Heart left ventricle (tissue), 16 donors: ENCODE data around the gene MLLT10. TPM values are rescaled to one million over a fixed set of nuclear protein-coding genes. Genes with fewer than 3 reads are reported as not detected.
"Not testable (repeated sequence)": the region's sequence is repeated elsewhere in the genome, so short reads cannot be mapped to it uniquely, and the experiment has no call there.

Experiments
- ATAC-seq, 4 donors: fragments of 200-7000 bp; cut with Tn5 transposase; one replicate each; pipeline ENCODE4 v1.9.1; 2020 to 2022; ENCODE audit warnings: moderate library complexity in 4 of 4, mild to moderate bottlenecking in 3 of 4, moderate number of reproducible peaks in 1 of 4
- DNase-seq, 5 donors: peaks; one replicate each; pipeline ENCODE4 v3.0.0-alpha.2; 2020
- H3K27ac ChIP-seq, 12 donors: fragments of 200-600 bp; sonication (generic) in 4 of 12; one replicate each; pipeline versions ENCODE4 v1.5.0 to v1.8.0; 2016 to 2022; ENCODE audit warnings: mild to moderate bottlenecking in 2 of 12
- H3K27me3 ChIP-seq, 9 donors: fragments of 200-600 bp; sonication (generic) in 2 of 9; one replicate each; pipeline versions ENCODE4 v1.5.1 to v1.8.0; 2016 to 2022; ENCODE audit warnings: mild to moderate bottlenecking in 3 of 9
- H3K36me3 ChIP-seq, 9 donors: fragments of 200-600 bp; sonication (generic) in 2 of 9; one replicate each; pipeline versions ENCODE4 v1.5.0 to v1.8.0; 2018 to 2022; ENCODE audit warnings: mild to moderate bottlenecking in 2 of 9
- H3K4me1 ChIP-seq, 12 donors: fragments of 200-600 bp; sonication (generic) in 4 of 12; one replicate each; pipeline versions ENCODE4 v1.5.0 to v1.8.0; 2016 to 2022; ENCODE audit warnings: mild to moderate bottlenecking in 3 of 12
- H3K4me3 ChIP-seq, 12 donors: fragments of 200-600 bp; sonication (generic) in 4 of 12; one replicate each; pipeline versions ENCODE4 v1.5.0 to v1.8.0; 2017 to 2022; ENCODE audit warnings: mild to moderate bottlenecking in 9 of 12, moderate library complexity in 4 of 12
- H3K9me3 ChIP-seq, 12 donors: fragments of 200-600 bp; sonication (generic) in 4 of 12; one replicate each; pipeline versions ENCODE4 v1.5.0 to v1.8.0; 2016 to 2022; ENCODE audit warnings: mild to moderate bottlenecking in 1 of 12
- POLR2A ChIP-seq, 2 donors: fragments of 450-650 bp; IDR thresholded peaks; one replicate each; pipeline ENCODE4 v1.6.1; 2017; ENCODE audit warnings: antibody characterized with exemption in 2 of 2, mild to moderate bottlenecking in 2 of 2, moderate library complexity in 2 of 2
- WGBS, 4 donors: extraction: QIAGEN DNeasy Blood & Tissue Kit in 2 of 4; methylation state at CpG; one replicate each; pipeline versions ENCODE4 v1.1.5 to v1.1.7; 2013 to 2018; 5-methylcytosine and 5-hydroxymethylcytosine counted together
- intact Hi-C, 10 donors: fragments of 100-400 bp; cut with DNase I; formaldehyde crosslinking; loops; one replicate each; pipeline versions ENCODE4 v1.11.1 to v1.14.2; 2022
- polyA plus RNA-seq, 2 donors: library from polyadenylated mRNA; stranded (reverse); fragments of 200-250 nt; gene quantifications; one replicate each; pipeline ENCODE4 v1.2.3, GENCODE V29; 2013
- total RNA-seq, 9 donors: library from RNA; depleted of rRNA in 2 of 9; stranded (reverse); fragments of >200 nt in 2 of 9; fragmentation: NEBNext Ultra II Directional in 3 of 9; extraction: Animal tissue kit (Norgen Biotek cat#: 25700) in 3 of 9; gene quantifications; one replicate each; pipeline versions ENCODE4 v1.1.0 to v1.2.4, GENCODE V29; 2016 to 2023
- TF ChIP-seq, protein P1 (sequence below), 12 donors: fragments of 200-600 bp; sonication (generic) in 4 of 12; IDR thresholded peaks; one replicate each; pipeline versions ENCODE4 v1.5.0 to v1.8.0; 2018 to 2022; ENCODE audit warnings: antibody characterized with exemption in 12 of 12, mild to moderate bottlenecking in 5 of 12
- donor health status: ischemic (EF 13 %, LVEDD 7.1; RV severe dilation, severe dysfunction).
- donor health status: healthy with polysubstance abuse.
- donor health status: DM: no; HTN: yes; CAD: no.
- donor health status: DM: no; HTN: no; CAD: no.
- donor health status: ischemic (EF 25% LVEDD 6.9; RV normal size, moderate dysfunction).
- donor health status: ischemic (EF 25% LVEDD 5.7; RV mildly dilated, moderate dysfunction).
- donor health status: healthy.
- donor health status: DM: yes; HTN: yes; CAD: no.
- donor health status: ischemic (EF 35%, LVEDD 5.7; RV mildly dilated, moderate dysfunction).
- donor health status: nonischemic (EF 11% LVEDD 7.7; RV severe dilation, severe dysfunction).
- donor health status: DM: yes; HTN: yes; CAD: no.
- donor health status: PGD.
- donor health status: ischemic (EF 29% LVEDD 5.4; RV normal size, mild dysfunction).
- donor health status: nonischemic (EF 23%, LVEDD 6.1; RV moderate dilation, normal function).

The MLLT10 gene
- total and polyA plus RNA-seq, 11 donors, result 16.0 to 30.7 (median 25.2) TPM

GRCh38 chr10:21547246-21547645 is 13.2 kb downstream of the MLLT10 start:
- Histone ChIP-seq H3K36me3 (peaks cover 0 to 92% (median 81%) of the 10 kb centered on the region in 9 donors), H3K9me3 (no peaks in the 10 kb centered on the region), H3K4me1 (peaks cover 0 to 20% (median 8%) of the 10 kb centered on the region in 12 donors), H3K27ac (no peak overlapping the region), H3K27me3 (no peaks in the 10 kb centered on the region), H3K4me3 (no peak overlapping the region)
- TF ChIP-seq POLR2A (IDR thresholded peaks at IDR 0.05), result no peak
- TF ChIP-seq, protein P1, sequence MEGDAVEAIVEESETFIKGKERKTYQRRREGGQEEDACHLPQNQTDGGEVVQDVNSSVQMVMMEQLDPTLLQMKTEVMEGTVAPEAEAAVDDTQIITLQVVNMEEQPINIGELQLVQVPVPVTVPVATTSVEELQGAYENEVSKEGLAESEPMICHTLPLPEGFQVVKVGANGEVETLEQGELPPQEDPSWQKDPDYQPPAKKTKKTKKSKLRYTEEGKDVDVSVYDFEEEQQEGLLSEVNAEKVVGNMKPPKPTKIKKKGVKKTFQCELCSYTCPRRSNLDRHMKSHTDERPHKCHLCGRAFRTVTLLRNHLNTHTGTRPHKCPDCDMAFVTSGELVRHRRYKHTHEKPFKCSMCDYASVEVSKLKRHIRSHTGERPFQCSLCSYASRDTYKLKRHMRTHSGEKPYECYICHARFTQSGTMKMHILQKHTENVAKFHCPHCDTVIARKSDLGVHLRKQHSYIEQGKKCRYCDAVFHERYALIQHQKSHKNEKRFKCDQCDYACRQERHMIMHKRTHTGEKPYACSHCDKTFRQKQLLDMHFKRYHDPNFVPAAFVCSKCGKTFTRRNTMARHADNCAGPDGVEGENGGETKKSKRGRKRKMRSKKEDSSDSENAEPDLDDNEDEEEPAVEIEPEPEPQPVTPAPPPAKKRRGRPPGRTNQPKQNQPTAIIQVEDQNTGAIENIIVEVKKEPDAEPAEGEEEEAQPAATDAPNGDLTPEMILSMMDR (IDR thresholded peaks at IDR 0.05), result no peak
- no peak for ATAC-seq
- intact Hi-C loops, result no loop called here
- DNase-seq, result no peak
- 89 to 91% (median 91%) methylated on average over 6 of the region's 6 CpGs for whole genome bisulfite sequencing, 4 donors

GRCh38 chr10:21552638-21553037 is 18.6 kb downstream of the MLLT10 start:
- intact Hi-C loops, result no loop called here
- Histone ChIP-seq H3K27me3 (no peaks in the 10 kb centered on the region), H3K4me1 (peaks cover 0 to 22% (median 9%) of the 10 kb centered on the region in 12 donors), H3K27ac (no peak overlapping the region), H3K9me3 (no peaks in the 10 kb centered on the region), H3K4me3 (no peak overlapping the region), H3K36me3 (peaks cover 0 to 93% (median 78%) of the 10 kb centered on the region in 9 donors)
- TF ChIP-seq, protein P1 (IDR thresholded peaks at IDR 0.05), result no peak
- no peak for TF ChIP-seq POLR2A (IDR thresholded peaks at IDR 0.05)
- WGBS, 4 donors, result 89 to 95% (median 91%) methylated on average over 8 of the region's 8 CpGs
- ATAC-seq (no peak), DNase-seq (no peak)

- intact Hi-C loops, result no loop called here
- DNase-seq (no peak), ATAC-seq (no peak)
- Histone ChIP-seq H3K9me3 (no peaks in the 10 kb centered on the region), H3K27ac (no peak overlapping the region), H3K36me3 (peaks cover 0 to 92% (median 81%) of the 10 kb centered on the region in 9 donors), H3K4me1 (peaks cover 0 to 18% (median 3%) of the 10 kb centered on the region in 12 donors), H3K27me3 (no peaks in the 10 kb centered on the region), H3K4me3 (no peak overlapping the region)
- no peak for TF ChIP-seq POLR2A (IDR thresholded peaks at IDR 0.05)
- TF ChIP-seq, protein P1 (IDR thresholded peaks at IDR 0.05), result no peak
- 76 to 78% (median 78%) methylated on average over 8 of the region's 8 CpGs for WGBS, 4 donors
These were observed 22.5 kb downstream of the MLLT10 start for GRCh38 chr10:21556527-21556926.

DNA sequence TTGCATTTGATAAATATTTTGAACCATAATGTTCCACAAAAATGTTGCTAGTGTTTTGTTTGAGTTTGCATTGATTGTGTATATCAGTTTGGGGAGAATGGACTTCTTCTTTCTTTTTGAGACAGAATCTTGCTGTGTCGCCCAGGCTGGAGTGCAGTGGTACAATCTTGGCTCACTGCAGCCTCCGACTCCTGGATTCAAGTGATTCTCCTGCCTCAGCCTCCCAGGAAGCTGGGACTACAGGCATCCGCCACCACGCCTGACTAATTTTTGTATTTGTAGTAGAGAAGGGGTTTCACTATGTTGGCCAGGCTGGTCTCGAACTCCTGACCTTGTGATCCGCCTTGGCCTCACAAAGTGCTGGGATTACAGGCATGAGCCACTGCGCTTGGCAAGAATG is 25.0 kb downstream of the MLLT10 start:
- ATAC-seq, result not testable (repeated sequence)

More for the DNA sequence above, 25.0 kb downstream of the MLLT10 start:
- H3K9me3 ChIP-seq, DNase-seq, H3K27ac ChIP-seq, intact Hi-C loops, H3K27me3 ChIP-seq, H3K4me3 ChIP-seq: not testable (repeated sequence)
- peaks cover 0 to 72% (median 60%) of the 10 kb centered on the region in 9 donors for H3K36me3 ChIP-seq
- peaks cover 0 to 28% (median 3%) of the 10 kb centered on the region in 12 donors for H3K4me1 ChIP-seq
- 92 to 99% (median 98%) methylated on average over 7 of the region's 7 CpGs for WGBS, 4 donors
